SKM-1 treated with dmso at 0.1 percent for 144 hours (cell line): ENCODE results near the gene MYO18A.
"Not testable (repeated sequence)": the region's sequence is repeated elsewhere in the genome, so short reads cannot be mapped to it uniquely, and the experiment has no call there.

Experiments used
- DNase-seq: peaks from one replicate; lab custom pipeline; 2025; ENCODE audit not compliant: unreplicated experiment; lab: John Stamatoyannopoulos, UW

The MYO18A gene

DNA sequence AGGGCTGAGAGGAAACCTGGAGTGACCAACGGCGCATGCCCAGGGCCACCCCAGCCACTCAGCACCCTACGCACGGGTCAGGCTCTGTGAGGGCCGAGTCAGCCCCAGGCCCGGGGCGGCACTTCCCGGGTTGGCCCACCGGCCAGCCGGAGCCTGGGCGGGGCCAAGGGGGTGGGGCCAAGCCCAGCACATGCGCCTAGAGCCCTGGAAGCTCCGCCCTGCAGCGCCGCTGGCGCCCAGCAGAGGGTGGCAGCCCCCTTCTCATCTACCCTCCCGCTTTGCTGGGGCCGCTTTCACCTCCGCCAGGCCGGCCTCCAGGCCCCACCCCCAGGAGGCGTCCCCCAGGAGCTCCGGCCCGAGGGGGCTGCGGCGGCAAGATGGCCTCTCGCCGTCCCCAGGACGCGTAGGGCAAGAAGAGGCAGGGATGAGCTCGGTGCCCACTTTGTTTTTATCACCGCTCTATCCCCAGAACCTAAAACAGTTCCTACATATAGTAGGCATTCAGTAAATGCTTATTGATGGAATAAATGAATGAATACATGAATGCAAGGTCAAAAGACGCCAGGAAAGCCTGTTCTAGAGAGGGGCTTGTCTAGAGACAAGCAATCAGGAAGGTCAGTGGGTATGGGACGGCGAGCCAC, 31.3 kb downstream of the MYO18A start:
- DNase-seq: peak; percentile 85

DNA sequence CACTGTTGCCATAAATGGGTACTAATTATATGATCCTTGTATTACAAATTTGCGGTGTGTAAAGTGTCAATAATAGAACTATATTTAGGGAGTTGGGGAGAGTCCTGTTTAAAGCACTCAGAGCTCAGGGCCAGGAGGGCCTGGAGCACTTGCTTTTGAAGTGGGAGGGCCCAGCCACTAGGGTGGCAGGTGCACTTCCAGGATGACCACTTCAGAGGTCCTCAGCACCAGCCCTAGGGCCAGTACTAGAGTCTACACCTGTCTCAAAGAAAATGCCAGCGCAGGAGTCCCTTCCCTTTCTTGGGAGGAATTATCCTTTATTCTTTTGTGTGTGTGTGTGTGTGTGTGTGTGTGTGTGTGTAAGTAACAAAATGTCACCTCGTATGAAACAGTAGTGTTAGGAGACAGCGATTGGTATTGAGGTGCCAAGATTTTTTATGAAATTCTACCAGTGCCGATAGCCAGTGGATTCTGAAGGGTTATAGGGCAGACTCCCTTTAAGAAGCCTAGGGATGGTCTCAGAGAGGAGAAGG, 31.9 kb downstream of the MYO18A start:
- DNase-seq: no peak

DNA sequence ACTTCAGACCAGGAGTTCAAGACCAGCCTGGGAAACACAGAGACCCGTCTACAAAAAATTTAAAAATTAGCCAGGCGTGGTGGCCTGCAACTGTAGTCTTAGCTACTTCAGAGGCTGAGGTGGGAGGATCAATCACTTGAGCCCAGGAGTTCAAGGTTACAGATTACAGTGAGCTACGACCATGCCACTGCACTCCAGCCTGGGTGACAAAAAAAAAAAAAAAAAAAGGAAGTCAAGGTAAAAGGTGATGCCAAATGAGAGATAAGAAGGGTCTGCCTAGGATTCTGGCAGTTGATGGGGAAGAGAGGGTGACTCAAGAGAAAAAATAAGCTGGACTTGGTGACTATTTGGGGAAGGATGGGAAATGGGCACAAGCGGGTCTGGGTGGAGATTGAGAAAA, 32.5 kb downstream of the MYO18A start:
- DNase-seq: no peak

DNA sequence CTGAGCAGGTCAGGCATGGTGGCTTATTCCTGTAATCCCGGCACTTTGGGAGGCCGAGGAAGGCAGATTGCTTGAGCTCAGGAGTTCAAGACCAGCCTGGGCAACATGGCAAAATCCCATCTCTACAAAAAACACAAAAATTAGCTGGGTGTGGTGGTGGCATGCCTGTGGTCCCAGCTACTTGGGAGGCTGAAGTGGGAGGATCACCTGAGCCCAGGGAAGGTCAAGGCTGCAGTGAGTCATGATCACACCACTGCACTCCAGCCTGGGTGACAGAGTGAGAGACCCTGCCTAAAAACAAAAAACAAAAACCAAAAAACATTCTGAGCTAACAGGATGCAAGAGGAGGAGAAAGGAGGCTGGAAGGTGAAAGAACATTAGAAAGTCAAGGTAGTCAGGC, 33.0 kb downstream of the MYO18A start:
- DNase-seq: not testable (repeated sequence)

DNA sequence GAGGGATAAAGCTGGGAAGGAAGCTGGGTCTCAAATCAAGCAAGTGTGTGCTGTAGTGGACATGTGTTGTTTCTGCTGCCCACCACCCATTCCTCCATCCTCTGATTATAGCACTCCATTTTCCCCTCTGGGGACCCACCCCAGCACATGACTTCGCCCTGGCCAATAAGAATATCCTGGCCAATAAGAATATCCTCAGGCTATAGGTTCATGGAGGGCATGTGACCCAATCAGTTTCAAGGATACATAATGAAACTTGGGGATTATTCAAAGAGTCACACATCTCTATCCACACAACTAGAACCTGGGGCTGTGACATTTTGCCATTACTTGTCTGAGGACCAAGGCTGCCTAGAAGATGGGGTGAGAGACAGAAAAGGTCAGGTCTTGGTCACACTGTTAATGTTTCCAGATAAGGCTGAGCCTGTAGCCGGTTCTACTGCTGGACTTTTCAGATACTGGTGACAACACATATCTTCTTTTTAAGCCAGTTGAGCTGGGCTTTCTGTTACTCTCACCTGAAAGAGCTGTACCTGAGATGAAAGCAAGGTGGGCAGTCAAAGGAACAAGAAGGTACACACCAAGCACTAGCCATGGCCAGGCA, 33.7 kb downstream of the MYO18A start:
- DNase-seq: no peak

DNA sequence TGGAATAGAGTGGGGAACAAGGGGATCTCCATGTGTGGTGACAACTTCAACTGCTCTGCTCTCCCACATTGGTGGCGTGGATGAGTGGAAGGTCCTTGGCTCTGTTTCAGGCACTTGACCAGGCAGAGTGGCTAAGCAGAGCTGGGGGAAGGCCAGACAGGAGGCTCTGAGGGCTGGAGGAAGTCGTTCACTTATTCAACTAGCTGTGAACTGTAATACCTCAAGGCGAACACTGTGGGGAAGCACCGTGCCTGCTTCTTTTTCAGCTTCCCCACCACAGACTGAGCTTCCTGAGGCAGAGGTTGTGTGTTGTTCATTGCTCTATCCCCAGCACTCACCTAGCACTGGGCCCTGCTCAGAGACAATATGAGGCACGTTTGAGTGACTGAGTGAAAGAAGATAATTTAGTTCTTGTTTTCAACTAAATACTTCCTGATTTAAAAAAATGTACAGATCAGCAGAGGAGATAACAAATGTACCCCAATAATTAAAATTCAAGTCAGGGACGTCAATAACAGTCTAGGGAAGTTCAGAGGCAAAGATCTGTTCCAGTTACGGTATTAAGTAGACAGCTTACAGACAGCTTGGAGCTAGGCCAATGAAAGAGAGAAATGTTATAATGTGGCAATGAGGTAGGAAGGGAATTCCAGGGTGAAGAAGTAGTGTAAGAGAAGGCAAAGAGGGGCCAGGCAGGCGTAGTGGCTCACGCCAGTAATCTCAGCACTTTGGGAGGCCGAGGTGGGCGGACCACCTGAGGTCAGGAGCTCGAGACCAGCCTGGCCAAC, 34.7 kb downstream of the MYO18A start:
- DNase-seq: peak; percentile 80

DNA sequence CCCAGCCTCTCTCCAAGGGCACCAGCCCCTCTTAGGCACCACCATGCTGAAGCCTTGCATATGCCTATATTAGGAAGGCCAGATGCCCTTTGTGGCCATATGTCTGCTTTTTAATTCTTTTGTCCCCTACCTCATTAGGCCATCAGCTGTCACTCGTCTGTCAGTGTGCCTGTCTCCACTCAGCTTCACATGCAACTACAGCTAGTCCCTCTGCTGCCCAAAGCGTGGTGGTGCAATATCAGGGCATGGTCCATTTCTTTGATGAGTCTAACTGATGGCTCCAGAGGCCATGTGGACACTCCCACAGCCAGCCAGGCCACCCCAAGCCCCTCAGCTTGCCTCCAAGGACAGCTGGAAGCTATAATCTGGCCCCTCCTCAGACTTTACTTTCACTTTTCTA, 36.3 kb downstream of the MYO18A start:
- peak; percentile 20 for DNase-seq

DNA sequence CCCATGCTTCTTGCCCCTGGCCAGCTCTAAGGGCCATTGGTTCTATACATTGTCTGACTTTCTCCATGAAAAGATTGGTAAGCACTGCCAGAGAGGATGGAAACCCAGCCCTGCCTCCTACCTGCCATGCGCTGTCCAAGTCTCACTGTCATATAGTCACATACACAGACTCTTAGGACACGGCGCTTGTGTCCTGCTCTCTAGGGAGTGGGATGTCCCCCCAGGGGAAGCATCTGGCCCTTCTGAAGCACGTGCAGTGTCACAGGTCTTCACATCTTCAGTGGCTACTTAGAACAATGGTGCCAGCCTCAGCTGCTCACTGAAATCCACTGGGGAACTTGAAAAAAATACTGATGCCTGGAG, 38.7 kb downstream of the MYO18A start:
- no peak for DNase-seq

DNA sequence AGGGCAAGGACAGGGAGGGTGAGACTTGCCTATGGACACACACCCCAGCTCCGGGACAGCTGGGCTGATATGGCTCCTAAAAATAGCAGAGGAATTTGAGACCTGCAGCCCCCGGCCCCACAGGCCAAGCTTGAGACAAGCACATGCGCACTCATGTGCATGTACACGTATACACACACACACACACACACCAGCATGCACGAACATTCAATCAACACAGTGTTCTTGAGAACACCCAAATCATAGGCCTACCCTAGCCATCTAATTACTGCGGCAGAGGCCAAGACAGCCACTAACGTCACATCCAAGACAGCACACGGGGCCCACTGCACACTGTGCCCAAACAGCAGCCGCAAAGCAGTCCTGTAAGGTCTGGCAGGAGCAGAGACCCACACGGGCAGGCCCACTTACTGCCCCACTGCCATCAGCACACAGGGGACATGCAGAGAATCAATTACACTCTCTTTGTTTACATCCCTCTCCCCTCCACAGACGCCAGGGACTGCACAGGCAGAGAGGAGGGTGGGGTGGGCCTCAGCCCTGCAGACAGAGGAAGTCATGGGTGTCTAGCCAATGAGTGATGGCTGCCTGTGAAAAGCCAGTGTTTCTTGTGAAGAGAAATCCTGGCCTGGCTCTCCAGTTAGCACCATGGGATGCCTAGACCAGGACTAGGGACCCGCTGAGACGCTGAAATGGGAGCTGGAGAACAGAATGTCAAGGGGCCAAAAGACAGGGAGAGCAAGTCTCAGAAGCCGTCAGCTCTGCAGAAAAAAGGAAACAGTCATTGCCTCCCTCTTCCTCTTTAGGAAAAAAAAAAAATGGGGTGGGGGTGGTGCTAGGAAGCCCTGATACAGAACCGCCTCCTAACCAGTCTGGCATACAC, 39.3 kb downstream of the MYO18A start:
- peak; percentile 74 for DNase-seq

DNA sequence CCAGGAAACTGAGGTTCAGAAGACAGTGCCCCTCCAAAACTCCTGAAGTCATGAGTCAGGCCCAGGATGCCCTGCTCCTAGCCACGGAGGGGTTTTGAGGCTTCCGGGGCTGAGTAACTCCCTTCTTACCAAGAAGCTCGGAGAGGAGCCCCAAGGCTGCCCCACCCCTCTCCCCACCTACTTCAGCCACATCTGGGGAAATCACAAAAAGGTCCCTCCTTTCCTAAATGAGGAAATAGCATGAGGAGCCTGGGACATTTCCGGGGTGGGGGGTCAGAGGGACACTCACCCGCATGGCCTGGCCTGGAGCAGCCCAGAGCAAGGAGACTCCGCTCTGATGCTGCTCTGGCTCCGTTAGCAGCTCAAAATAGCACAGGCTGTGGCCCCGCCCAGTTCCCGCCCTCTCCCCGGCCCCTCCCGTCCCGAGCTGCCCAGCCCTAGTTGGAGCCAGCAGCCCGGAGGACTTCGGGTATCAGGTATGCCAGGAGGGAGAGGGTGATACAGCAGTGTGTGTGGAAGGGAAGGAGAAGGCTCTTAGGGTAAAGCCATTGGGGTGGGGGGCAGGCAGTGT, 40.1 kb downstream of the MYO18A start:
- peak; percentile 90 for DNase-seq

DNA sequence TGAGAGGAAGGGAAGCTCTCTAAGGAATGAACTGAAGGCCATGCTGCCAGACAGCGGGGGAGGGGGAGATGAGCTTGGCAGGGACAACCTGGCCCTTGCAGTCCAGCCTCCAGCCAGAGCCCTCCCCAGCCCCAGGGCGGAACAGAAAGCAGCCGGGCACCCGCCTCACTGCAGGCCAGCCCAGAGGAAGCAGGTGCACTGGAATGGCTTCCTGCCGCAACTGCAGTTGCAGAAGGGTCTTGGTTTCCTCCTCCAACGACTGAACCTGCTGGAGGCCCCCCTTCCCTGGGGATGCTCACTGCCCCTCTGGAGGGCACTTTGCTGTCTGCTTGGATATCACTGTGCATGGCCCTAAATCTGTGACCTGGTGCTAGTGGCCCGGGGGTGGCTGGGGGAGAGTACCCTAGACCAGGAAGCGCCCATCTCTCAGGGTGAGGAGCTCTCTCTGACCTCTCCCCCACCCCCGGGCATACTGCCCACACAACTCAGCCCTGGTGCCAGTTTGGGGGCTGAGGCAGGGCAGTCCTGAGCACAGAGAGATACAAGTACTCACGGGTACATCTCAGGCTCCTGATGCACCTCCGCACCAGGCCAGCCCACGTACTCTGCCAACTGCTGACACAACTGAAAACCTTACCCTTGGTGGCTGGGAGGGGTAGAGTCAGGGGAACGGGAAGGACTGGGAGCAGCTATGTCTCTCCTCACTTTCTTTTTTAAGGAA, 41.1 kb downstream of the MYO18A start:
- peak; percentile 42 for DNase-seq

DNA sequence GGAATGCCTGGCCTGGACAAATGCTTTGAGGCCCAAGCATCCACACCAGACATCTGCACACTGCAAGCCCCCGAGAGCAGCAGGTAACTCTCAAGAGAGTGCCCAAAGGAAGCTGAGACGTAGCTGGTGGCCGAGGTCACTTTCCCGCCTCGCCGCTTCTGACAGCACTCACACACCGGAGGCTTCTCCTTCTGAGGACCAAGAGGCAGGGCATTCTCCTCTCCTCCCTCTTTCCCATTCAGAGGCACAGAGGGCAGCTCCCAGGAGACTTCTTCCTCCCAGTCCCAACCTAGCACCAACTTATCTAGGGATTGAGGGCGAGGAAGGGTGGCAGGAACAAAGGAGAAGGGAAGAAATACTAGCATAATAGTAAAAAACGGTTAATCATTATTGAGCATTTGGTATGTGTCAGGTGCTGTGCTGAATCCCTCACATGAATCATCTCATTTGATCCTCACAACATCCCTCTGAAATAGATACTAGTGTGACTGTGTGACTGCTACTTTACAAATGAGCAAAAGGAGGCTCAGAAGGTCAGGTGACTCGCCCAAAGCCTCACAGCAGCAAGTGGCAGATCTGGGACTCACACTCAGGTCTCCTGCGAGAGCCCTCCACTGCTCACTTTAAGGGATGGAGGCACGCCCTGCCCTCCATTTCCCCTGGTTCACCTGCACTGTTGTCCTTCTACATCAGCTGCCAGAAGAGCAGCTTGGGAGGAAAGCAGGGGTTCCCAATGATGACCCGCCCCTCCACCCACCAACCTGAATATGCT, 41.8 kb downstream of the MYO18A start:
- no peak for DNase-seq

DNA sequence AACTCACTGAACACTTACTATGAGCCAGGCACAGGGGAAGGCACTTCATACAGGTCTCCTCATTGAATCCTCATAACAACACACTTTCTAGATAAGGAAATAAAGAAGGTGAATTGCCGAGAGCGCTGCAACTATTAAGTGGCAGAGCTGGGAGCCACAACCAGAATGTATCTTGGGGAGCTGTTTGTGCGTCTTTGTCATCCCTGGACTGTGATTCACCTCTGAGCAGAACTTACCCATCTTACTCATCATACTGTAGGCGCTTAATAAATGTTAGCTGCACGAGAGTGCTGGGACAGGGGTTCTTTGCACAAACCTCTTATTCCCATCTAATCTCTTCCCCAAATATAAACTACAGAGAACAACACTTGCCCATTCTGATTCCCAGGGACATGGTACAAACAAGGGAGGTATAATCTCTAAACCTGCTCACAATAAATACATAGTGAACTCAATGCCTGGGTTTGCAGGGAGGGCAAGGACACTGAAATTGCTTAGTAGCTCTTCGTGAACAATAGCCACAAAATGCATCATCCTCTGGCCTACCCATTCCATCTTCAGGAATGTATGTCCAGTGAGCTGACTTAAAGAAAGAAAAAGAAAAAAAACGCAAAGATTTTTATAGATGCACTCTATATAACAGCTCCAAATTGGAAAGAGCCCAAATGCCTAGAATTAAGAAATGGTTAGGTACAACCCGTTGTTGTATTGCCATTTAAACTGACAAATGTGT, 43.0 kb downstream of the MYO18A start:
- no peak for DNase-seq

DNA sequence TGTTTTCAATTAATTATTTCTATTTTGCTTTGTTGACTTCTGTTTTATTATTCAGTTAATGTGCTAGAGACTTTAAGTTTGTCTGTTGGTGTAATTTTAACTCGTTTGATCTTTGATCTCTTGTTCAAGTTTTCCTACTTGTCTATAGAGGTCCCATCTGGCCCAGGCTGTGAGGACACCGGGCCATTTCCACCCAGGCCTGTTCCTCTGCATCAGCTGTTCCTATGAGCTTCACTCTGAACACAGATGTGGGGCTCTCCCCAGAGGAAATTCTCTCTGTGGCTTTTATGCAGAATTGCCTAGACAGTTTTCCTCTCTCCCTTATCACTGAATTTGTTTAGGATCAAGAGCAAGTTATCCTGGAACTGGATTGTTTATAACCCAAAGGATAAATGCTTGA, 44.7 kb downstream of the MYO18A start:
- no peak for DNase-seq

DNA sequence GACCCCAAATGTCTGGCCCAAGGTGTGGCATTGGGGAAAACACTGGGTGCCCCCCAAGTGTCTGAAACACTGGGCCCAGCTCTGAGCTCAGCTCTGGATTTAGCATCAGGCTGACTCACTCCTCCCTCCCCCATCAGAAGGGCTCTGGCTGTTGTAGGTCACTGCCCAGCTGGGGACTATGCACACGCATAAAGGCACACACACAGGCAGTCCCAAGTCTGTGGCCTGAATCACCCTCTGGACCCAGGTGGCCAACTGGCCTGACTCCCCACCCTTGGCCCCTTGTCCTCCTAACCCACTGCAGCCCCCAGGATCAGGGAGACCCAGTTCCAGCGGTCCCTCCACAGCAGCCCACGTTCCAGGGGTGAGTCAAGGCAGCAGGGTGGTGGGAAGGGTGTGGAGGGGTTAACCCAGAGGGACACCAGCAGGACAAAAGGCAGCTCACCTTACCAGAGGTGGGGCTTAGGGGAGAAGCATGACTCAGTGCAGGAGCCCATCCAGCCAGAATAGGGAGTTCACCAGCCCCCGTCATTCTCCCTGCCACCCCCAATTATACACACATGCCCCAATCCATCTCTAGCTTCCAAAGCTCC, 47.0 kb downstream of the MYO18A start:
- no peak for DNase-seq

DNA sequence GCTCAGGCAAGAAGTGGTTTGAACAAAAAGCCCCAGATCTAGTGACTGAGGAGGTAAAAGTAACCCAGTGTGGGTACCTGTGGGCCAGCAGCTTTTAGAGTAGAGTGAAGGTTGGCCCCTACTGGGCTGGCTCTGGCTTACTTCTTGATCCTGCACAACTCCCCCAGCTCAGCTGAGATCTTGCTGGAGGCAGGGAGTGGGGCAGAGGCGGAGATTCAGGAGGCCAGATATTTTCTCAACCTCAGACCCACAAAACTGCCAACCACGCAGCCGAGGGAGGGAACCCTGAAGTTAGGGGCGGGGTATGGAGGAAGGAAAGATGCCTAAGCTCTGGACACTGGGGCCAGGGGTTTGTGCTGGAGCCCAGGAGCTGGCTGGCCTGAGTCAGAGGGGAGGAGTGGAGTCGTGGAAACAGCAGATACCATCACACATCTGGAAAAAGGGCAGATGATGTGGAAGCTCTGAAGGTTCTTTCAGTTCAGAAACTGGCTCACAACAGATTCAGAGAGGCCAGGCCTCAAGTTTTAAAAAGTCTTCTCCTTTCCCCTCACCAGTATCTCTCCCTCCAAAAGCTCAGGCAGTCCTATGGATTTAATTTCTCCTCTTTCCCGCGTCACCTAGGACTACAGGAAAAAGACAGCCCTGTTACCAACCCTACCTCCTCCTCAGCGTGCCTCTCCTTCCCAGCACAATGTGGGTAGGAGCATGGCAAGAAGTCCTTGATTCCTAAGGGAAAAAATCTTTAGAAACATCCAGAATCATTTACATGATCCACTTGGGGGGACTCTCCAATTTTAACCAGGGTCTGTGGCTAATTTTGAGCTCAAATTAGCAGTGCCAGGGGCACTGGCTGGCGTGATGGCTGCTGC, 48.1 kb downstream of the MYO18A start:
- DNase-seq: no peak

DNA sequence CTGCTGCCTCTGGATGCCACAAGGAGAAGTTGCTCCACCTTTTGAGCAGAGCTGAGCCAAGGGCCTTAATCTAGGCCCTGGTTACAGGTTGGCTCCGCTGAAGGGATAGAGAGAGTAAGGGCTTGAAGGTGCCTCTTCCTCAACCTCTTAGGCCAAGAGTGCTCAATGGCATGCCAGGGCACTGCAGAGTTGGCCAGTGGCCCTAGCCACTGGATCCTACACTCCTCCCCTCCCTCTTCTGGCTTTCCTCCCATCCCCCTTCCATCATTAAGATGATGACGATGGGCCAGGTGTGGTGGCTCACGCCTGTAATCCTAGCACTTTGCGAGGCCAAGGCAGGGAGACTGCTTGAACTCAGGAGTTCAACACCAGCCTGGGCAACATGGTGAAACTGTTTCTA, 50.5 kb downstream of the MYO18A start:
- DNase-seq: no peak
